ENCODE data around the gene DIP2A.

The DIP2A gene

DNA sequence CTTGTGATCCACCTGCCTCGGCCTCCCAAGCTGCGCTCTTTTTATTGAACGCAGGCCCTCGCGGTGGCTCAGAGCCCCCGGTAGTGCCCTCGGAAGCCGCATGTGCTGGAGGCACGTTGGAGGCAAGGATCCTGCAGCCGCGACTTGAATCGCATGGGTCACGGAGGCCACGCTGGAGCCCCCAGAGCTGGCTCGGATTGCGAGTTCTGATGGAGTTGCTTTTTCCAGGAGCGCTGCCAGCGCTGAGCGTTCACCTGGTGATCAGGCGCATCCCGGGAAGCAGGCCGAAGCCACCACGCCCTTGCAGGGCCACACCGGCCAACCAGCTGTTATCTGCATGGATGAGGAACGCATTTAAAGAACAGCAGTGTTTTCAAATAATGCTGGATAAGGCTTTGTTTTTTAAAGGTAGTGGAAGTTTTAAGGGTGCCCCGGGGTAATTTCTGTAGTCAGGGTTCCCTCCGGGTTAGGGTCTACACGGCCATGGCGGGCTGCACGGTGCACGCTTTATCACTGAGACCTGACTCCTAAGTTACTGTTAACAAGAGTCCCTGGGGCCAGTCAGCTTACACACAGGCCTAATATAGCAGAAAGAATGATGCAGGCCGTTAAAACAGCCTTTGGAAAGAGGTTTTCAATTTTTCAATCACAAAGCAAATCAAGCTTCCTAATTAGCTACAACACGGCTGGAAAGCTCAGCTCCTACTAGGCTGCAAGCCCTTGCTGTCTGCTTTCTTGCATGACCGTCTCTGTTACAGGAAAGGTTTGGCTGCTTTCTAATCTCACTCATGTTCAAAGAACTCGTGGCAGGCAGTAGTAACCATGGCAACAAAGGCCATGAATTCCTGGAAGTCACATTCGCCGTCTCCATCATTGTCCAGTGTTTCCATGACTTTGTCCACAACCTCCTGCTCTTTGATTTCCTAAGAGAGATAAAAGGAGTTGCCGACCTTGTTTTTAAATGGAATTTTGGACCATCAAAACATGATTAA lies 140.2 kb downstream of the DIP2A start:
- peak; percentile 90 for DNase-seq

DNA sequence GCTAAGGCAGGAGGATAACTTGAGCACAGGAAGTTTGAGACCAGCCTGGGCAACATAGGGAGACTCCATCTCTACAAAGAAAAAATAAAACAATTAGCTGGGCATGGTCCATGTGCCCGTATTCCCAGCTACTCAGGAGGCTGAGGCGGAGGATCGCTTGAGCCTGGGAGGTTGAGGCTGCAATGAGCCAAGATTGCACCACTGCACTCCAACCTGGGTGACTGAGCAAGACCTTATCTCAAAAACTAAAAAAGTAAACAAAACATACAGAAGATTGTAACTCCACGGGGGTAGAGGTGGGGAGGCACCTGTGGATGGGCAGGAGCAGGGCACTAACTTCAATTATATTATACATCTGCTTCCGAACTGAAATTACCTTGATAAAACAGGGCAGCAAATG lies 141.6 kb downstream of the DIP2A start:
- DNase-seq, result no peak

GRCh38 chr21:46600978-46601377 lies 142.3 kb downstream of the DIP2A start:
- no peak for DNase-seq

GRCh38 chr21:46603228-46603627 lies 144.5 kb downstream of the DIP2A start:
- no peak for DNase-seq

DNA sequence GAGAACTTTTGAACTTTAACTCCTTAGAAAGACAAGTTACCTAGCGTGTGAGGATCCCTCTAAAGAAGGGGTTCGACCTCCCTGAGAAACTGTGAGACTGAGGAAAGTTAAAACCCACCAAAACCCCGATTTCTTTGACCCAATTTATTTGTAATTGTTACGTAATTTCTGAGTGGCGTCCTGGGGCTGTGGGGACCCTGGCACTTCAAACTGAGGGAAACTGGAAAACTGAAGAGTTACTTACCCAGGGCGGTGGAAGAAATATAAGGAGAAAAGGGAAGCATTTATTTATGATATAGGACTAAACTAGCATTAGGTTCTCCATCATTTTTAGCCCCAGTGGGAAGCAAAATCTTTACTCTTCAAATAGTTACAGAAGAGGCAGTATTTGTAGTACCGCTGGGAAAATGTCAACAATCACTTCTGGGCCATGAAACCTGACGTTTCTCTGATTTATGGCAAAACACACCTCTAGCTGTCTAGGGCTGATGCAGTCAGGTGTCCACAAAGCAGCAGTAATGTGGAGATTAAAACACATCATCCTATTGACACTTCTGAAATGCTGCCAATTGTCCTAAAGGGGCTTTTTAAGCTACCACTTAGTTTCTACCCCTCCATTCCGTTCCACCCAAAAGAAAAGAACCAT lies 145.8 kb downstream of the DIP2A start:
- no peak for DNase-seq

- DNase-seq, result no peak
These were observed 146.5 kb downstream of the DIP2A start, which contains the start of gene S100B for GRCh38 chr21:46604975-46605766. Gene S100B (minus strand): TSS chr21:46605082. CDS start chr21:46602415, 2,667 bp downstream.

GRCh38 chr21:46605767-46606426 lies 147.2 kb downstream of the DIP2A start:
- DNase-seq, result no peak

- DNase-seq, result no peak
These were observed 147.7 kb downstream of the DIP2A start for GRCh38 chr21:46606427-46606813.

DNA sequence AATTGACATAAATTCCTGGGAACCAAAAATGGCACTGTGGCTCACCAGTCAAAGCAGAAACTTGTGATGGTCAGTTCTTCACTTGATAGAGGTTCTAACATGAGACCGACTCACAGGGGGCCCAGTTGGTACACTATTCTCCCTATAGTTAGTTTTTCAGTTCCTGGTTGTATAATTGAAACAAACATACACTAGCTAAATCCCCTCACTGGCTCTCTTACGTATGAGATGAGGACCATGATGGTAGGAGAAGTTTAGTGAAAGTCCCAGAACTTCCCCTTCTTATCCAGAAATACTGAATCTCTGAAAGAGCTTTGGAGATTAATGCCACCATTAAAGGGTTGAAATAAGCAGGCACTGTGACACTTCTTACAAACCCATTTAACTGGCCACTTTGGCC lies 148.9 kb downstream of the DIP2A start:
- no peak for DNase-seq

DNA sequence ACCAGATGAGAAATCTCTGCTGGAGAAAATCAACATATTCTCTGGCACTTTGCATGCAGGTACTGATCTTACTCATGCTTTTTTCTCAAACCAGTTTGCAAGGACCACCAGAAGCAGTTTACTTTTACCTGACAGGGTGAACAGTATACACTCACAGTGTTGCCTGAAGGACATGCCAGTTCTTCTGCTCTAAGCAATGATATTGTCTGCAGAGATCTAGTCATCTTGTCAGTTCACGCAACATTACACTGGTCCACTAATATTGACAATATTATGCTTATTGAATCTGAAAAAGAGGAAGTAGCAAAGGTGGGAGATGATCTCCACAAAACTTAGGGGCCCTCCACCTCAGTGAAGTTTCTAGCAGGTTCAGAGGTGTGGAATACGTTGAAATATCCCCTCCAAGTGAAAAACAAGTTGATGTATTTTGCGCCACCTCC lies 150.0 kb downstream of the DIP2A start:
- no peak for DNase-seq

- no peak for DNase-seq
These were observed 151.5 kb downstream of the DIP2A start for GRCh38 chr21:46610018-46610701.

- DNase-seq, result no peak
These were observed 154.7 kb downstream of the DIP2A start for GRCh38 chr21:46613391-46613790.

DNA sequence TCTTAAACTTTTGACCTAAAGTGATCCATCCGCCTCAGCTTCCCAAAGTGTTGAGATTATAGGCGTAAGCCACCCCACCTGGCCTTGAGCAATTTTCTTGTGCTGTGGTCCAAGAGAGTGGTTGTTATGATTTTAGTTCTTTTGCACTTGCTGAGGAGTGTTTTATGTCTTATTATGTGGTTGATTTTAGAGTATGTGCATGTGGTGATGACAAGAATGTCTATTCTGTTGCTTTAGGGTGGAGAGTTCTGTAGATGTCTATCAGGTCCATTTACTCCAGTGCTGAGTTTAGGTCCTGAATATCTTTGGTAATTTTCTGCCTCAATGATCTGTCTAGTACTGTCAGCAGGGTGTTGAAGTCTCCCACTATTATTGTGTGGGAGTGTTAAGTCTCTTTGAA lies 157.4 kb downstream of the DIP2A start:
- DNase-seq, result no peak

DNA sequence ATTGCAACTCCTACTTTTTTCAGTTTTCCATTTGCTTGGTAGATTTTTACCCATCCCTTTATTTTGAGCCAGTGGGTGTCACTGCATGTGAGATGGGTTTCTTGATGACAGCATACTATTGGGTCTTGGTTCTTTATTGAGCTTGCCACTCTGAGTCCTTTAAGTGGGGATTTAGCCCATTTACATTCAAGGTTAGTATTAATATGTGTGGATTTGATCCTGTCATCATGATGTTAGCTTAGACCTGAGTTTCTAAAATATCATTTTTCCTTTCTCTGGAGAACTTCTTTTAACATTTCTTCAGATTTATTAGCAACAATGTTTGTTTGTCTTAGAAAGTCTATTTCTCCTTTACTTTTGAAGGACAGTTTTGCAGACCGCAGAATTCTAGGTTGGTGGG lies 158.0 kb downstream of the DIP2A start:
- DNase-seq, result no peak

GRCh38 chr21:46617267-46618051 lies 158.8 kb downstream of the DIP2A start:
- DNase-seq, result peak; percentile 22

DNA sequence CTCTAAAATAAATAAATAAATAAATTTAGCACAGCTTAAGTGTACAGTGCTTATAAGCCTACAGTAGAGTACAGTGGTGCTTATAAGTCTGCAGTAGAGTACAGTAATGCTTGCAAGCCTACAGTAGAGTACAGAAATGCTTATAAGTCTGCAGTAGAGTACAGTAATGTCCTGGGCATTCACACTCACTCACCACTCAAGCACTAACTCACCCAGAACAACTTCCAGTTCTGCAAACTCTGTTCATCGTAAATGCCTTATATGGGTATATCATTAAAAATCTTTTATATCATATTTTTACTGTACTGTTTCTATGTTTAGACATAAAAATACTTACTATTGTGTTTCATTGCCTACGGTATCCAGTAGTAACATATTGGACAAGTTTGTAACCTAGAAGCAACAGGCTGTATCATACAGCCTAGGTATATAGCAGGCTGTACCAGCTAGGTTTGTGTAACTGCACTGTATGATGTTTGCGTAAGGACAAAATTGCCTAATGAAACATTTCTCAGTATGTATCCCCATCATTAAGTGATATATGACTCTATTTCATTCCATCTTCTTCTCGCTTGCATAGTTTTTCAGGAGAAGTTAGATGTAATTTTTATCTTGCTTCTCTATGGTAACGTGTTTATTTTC lies 160.2 kb downstream of the DIP2A start:
- DNase-seq, result peak; percentile 21

All from fibroblast of skin of abdomen (primary cell).